ENCODE measurements around the gene SPATA13. TPM values are rescaled to one million over a fixed set of nuclear protein-coding genes. Genes with fewer than 3 reads are reported as not detected.

SPATA13 gene
- total RNA-seq, 2 donors from 2014 or later, result 43.9 to 65.0 TPM

DNA sequence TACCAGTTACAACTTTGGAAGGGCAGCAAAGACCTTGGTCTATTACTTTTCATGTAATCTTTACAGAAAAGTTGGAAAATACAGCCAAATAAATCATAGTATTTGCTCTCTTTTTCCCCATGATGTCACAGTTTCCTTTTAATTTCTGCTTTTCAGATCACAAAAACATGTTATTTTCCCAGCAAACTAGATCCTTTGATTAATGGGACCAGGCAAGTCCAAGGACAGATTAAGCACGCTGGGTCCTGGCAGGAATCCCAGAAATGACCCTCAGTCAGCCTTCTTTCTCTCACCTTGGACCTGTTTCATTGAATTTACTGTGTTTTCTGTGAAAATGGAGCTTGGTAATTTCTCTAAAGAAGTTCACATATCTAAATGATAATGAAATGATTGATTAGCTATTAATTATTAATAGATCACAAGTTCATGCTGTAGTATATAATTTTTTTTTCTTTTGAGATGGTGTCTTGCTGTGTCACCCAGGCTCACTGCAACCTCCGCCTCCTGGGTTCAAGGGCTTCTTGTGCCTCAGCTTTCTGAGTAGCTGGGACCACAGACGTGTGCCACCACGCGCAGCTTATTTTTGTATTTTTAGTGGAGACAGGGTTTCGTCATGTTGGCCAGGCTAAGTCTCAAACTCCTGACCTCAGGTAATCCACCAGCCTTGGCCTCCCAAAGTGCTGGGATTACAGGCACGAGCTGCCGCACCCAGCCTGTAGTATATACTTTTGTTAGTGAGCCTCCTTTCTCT lies 16.0 kb downstream of the SPATA13 start:
- Mint-ChIP-seq H3K9me3 (peaks cover 0 to 5% of the 10 kb centered on the region in 2 donors), H3K36me3 (peaks cover 0 to 20% of the 10 kb centered on the region in 2 donors), H3K27ac (no peak overlapping the region)
- ATAC-seq (no peak), DNase-seq (ENCODE audit: low spot score in 2 of 2) (no peak)

DNA sequence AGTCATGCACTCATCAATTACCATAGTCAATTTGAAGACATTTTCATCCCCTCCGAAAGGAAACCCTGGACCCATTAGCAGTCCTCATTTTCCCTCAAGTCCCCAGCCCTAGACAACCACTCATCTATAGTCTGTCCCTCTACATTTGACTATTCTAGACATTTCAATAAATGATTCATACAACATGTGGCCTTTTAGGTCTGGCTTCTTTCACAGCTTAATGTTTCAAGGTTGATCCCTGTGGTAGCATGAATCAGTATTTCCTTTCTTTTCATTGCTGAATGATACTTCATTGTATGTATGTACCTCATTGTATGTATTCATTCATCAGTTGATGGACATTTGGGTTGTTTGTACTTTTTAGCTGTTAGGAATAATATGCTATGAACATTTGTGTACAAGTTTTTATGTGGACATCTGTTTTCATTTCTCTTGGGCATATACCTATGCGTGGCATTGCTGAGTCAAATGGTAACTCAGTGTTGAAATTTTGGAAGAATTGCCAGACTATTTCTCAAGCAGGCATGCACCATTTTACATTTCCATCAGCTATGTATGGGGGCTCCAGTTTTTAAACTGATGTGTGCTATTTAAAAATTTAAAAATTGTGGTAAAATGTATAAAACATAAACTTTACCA lies 18.4 kb downstream of the SPATA13 start:
- ATAC-seq, result peak; percentile 98 to 99

DNA sequence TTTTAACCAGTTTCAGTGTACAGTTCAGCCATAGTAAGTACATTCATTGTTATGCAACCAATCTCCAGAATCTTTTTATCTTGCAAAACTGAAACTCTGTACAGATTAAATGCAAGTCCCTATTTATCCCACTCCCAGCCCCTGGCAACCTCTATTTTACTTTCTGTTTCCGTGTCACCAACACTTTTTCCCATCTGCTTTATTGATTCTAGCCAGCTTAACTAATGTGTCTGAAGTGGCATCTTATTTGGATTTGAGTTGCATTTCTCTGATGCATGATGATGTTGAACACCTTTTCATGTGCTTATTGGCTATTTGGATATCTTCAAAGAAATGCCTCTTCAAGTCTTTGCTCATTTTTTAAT lies 18.9 kb downstream of the SPATA13 start:
- no peak overlapping the region for H3K27ac Mint-ChIP-seq
- H3K36me3 Mint-ChIP-seq, result peaks cover 5 to 24% of the 10 kb centered on the region in 2 donors
- ATAC-seq (peak in 1 of 2 donors; percentile 3), DNase-seq (ENCODE audit: low spot score in 2 of 2) (no peak)
- peaks cover 6 to 11% of the 10 kb centered on the region in 2 donors for H3K9me3 Mint-ChIP-seq

More for the DNA sequence above, 18.4 kb downstream of the SPATA13 start:
- peaks cover 5 to 24% of the 10 kb centered on the region in 2 donors for H3K36me3 Mint-ChIP-seq
- H3K9me3 Mint-ChIP-seq, result peaks cover 6 to 11% of the 10 kb centered on the region in 2 donors
- H3K27ac Mint-ChIP-seq, result peak overlapping the region in 1 of 2 donors; percentile 70
- DNase-seq (ENCODE audit: low spot score in 2 of 2), result no peak

DNA sequence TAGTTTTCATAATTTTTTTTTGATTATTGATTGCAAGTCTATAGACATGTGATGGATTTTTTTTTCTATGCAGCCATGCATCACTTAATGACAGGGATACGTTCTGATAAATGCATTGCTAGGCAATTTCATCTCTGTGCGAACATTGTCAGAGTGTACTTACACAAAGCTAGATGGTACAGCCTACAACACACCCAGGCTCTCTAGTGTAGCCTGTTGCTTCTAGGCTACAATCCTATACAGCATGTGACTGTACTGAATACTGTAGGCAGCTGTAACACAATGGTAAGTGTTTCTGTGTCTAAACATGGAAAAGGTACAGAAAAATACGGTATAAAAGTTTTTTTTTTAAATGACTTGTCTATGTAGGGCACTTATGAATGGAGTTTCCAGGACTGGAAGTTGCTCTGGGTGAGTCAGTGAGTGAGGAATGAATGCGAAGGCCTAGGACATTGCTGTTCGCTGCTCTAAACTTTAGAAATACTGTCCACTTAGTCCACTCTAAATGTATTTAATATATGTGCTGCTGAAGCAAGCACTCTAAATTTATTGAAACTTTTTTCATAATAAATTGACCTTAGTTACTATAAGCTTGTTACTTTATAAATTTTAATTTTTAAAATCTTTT lies 20.3 kb downstream of the SPATA13 start:
- peaks cover 6 to 11% of the 10 kb centered on the region in 2 donors for H3K9me3 Mint-ChIP-seq
- ATAC-seq (no peak), DNase-seq (ENCODE audit: low spot score in 2 of 2) (no peak)
- peaks cover 5 to 24% of the 10 kb centered on the region in 2 donors for H3K36me3 Mint-ChIP-seq
- H3K27ac Mint-ChIP-seq, result no peak overlapping the region

DNA sequence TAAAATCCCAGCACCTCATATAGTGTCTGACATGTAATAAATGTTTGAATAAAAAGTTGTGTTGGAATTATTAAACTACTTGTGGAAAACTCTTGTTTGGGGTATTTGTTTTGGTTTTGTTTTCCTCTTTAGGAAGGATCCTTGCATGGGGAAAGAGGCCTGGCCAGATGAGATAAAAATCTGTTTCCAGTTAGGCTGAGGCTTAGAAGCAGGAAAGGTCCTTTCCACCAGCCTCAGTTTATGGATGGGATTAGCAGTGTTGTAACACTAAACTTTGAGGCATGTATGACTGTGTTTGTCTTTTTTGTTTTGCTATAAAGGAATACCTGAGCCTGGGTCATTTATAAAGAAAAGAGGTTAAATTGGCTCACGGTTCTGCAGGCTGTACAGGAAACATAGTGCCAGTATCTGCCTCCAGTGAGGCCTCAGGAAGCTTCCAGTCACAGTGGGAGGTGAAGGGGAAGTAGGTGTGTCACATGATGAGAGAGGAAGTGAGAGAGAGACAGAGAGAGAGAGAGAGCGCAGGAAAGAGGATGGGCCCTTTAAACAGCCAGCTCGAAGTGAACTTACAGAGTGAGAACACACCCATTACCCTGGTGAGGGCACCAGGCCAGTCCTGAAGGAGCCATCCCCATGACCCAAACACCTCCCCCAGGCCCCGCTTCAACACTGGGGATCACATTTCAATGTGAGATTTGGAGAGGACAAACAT lies 21.6 kb downstream of the SPATA13 start:
- ATAC-seq, result no peak
- Mint-ChIP-seq H3K9me3 (peaks cover 6 to 11% of the 10 kb centered on the region in 2 donors), H3K27ac (peak overlapping the region in 1 of 2 donors; percentile 72), H3K36me3 (peaks cover 5 to 24% of the 10 kb centered on the region in 2 donors)
- DNase-seq (ENCODE audit: low spot score in 2 of 2), result no peak

DNA sequence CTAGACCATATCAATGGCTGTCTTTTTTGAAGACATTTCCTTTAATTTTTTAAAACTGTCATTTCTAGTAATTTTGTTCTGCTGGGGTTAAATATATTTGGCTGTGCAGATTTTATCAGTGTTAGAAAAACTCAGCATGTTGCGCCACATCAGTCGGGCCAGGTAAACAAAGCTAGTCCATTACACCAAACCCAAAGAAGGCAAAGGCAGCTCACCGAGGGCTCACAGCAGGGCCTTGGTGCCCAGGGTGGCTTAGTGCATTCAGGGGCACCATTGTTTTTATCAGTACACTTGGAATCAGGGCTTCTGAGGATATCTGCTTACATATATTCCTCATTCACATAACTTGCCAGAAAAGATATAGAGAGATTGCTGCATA lies 22.2 kb downstream of the SPATA13 start:
- Mint-ChIP-seq H3K36me3 (peaks cover 5 to 24% of the 10 kb centered on the region in 2 donors), H3K27ac (no peak overlapping the region), H3K9me3 (peaks cover 6 to 11% of the 10 kb centered on the region in 2 donors)
- no peak for ATAC-seq
- DNase-seq (ENCODE audit: low spot score in 2 of 2), result no peak

DNA sequence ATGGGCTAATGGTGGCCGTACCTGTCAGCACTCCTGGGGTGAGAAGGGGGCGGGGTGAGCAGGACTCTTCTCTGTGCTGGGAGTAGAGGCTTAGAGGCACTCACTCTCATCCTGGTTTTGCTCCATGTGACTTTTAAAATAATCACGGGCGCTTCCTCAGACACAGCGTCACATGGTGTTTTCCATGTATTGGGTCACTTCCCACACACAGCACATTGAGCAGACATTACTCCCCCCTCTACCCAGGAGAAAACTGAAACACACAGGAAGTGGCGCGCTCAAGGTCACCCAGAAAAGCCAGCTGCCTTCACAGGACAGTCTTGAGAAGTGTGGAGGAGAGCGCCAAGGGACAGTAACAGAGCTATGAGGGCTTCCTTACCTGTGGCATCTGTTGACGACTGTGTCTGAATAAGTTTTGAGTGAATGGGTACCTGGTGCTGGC lies 23.2 kb downstream of the SPATA13 start:
- DNase-seq (ENCODE audit: low spot score in 2 of 2) (no peak), ATAC-seq (no peak)
- H3K9me3 Mint-ChIP-seq, result peaks cover 6 to 11% of the 10 kb centered on the region in 2 donors
- peaks cover 5 to 20% of the 10 kb centered on the region in 2 donors for H3K36me3 Mint-ChIP-seq
- H3K27ac Mint-ChIP-seq, result no peak overlapping the region

DNA sequence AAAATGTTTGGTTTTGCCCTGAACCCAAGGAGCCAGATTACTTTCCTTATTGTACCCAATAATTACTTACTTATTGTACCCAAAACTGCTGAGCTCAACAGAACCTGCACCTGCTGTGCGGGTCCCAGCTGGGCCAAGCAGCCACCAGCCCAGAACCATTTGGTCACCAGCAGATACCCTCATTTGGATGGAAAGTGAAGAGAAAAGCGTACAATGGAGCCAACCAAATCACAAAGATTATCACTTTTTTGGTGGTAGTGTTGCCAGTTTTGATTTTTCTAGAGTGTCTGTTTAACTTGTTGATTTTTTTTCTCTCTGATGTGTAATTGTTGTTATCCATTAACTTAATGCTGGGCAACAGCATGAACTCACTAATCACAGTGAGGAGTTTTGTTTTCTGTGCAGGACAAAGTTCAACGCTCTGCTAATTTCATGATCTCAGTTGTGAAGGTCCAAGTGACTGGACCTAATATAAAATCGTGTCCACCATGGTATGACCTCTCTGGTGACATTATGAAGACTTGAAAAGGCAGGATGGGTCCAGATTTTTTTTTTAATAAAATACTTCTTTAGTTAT lies 23.8 kb downstream of the SPATA13 start:
- Mint-ChIP-seq H3K27ac (no peak overlapping the region), H3K36me3 (peaks cover 5 to 19% of the 10 kb centered on the region in 2 donors), H3K9me3 (peaks cover 6 to 11% of the 10 kb centered on the region in 2 donors)
- DNase-seq (ENCODE audit: low spot score in 2 of 2) (no peak), ATAC-seq (no peak)

DNA sequence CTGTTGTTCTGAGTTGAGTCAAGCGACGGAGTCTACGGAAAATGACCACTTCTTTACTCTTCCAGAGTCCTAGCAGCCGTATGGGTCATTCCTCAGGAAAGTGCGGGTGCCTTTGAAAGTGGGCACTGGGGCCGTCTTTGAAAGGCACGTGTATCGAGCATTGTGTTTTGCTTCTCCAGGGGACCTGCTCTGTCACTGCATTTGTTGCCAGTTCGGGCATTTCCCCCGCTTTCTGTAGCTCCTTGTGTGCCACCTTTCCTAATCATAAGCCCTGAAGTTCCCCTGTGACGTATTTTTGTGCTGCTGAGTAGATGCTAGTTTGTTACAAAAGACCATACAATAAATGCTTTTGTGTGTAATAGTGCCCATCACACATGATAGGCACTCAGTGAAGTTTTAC lies 24.4 kb downstream of the SPATA13 start:
- no peak overlapping the region for H3K27ac Mint-ChIP-seq
- H3K36me3 Mint-ChIP-seq, result peaks cover 5 to 14% of the 10 kb centered on the region in 2 donors
- DNase-seq (ENCODE audit: low spot score in 2 of 2) (no peak), ATAC-seq (no peak)
- H3K9me3 Mint-ChIP-seq, result peaks cover 6% of the 10 kb centered on the region in 2 donors

DNA sequence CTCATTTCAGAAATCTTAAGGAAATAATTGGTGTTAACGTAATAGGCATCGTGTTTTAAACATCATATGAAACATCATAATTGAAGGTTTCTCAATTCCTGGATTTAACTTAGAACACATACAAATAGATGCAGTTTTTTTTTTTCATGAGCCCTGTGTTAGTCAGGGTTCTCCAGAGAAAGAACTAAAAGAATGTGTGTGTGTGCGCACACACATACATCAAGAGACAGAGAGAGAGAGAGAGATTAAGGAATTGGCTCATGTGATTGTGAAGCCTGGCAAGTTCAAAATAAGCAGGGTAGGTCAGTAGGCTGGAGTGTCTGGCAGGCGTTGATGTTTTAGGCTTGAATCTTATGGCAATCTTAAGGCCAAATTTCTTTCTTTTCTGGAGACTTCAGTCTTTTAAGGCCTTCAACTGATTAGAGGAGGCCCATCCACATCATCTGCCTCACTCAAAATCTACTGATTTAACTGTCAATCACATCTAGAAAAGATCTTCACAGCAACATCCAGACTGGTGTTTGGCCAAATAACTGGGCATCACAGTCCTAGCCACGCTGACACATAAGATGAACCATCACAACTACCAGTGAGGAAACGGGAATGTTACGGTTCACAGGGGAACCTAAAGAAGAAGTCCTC lies 25.2 kb downstream of the SPATA13 start:
- DNase-seq (ENCODE audit: low spot score in 2 of 2) (no peak), ATAC-seq (no peak)
- Mint-ChIP-seq H3K27ac (no peak overlapping the region), H3K36me3 (peaks cover 5 to 12% of the 10 kb centered on the region in 2 donors), H3K9me3 (peaks cover 6% of the 10 kb centered on the region in 2 donors)

DNA sequence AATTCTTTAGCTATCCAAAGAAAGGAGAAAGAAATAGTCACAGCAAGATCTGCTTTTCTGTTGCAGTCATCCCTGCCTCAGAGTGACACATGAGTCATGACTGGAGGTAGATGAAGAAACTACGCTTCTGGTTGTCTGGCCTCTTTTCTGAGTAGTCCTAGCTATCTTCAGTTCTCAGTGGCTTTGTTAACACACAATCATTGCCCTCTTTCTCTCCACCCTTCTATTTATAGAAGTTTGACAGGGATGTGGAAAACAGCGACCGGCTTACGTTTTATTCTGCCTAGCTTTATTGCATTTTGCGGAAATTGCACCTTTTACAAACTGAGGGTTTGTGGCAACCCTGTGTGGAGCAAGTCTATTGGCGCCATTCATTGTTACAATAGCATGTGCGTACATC lies 26.7 kb downstream of the SPATA13 start:
- DNase-seq (ENCODE audit: low spot score in 2 of 2) (peak in 1 of 2 donors; percentile 17), ATAC-seq (peak; percentile 79 to 95)
- Mint-ChIP-seq H3K27ac (no peak overlapping the region), H3K9me3 (peaks cover 3% of the 10 kb centered on the region in 2 donors), H3K36me3 (peaks cover 2 to 8% of the 10 kb centered on the region in 2 donors)

DNA sequence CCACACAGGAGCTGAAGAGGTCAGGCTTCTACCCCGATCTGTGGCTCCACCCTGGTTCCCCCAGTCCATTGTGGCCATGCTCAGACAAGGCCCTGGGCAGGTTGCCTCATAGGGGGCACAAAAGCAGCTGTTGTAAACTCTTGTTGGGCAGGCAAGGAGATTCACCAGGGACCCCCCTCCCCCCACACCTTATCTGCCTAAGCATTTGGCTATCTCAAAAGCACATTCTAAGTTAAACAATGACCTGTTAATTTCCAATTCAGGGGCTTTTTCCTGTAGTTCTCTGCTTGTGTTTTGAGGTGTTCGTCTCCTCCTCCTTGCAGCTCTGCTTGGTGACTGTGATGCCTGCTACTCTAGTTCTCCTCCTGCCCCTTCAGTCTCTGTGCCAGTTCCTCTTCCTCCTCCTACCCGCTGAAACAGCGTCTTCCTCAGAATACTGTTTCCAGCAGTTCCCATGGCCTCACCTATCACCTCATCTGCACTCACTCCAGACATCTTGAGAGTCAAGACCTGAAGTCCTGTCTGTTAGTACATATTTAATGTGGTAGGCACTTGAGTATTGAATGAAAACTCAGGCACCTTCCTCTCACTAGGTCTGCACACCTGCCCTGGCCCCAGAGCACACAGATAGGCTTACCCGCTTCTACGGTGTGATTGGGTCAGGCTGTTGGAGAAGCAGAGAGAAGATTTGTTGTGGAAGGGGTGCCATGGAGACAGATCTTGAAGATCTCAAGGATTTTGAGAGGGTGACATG lies 31.7 kb downstream of the SPATA13 start:
- Mint-ChIP-seq H3K9me3 (no peaks in the 10 kb centered on the region), H3K27ac (no peak overlapping the region), H3K36me3 (no peaks in the 10 kb centered on the region)
- ATAC-seq, result no peak
- no peak for DNase-seq (ENCODE audit: low spot score in 2 of 2)

DNA sequence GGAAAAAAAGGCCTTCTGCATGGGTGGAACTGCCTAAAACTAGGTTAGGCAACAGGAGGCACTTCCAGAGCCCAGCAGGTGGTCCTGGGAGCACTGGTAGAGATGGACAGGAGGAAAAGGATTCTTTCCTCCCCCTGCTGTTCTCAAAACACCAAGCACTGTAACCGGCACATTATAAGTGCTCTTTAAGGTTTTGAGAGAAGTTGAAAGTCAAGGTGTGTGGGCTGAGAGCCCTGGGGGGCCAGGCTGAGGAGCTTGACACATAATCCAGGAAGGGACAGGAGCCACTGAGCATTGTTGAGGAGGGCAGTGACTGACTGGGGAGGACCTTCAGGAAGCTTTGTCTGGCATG lies 32.3 kb downstream of the SPATA13 start:
- ATAC-seq (no peak), DNase-seq (ENCODE audit: low spot score in 2 of 2) (no peak)
- Mint-ChIP-seq H3K9me3 (no peaks in the 10 kb centered on the region), H3K27ac (no peak overlapping the region), H3K36me3 (no peaks in the 10 kb centered on the region)

DNA sequence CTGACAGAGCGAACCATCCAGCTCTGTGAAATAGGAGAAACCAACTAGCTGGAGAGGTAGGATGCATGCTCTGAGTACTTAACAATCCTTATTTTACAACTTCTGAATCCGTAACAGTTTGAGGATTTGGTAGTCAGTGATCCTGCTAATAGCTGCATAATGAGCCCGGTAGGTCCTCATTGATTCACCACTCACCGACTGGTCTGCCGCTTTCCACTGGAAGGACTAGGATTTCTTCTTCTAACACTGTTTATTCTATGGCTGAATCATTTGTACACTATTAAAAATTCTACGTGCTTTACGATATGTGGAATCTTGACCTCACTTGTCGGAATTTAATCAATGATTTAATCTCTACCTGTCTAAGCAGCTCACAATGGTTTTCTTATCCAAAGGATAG lies 33.9 kb downstream of the SPATA13 start:
- H3K36me3 Mint-ChIP-seq, result no peaks in the 10 kb centered on the region
- H3K27ac Mint-ChIP-seq, result no peak overlapping the region
- ATAC-seq, result no peak
- H3K9me3 Mint-ChIP-seq, result no peaks in the 10 kb centered on the region
- no peak for DNase-seq (ENCODE audit: low spot score in 2 of 2)

DNA sequence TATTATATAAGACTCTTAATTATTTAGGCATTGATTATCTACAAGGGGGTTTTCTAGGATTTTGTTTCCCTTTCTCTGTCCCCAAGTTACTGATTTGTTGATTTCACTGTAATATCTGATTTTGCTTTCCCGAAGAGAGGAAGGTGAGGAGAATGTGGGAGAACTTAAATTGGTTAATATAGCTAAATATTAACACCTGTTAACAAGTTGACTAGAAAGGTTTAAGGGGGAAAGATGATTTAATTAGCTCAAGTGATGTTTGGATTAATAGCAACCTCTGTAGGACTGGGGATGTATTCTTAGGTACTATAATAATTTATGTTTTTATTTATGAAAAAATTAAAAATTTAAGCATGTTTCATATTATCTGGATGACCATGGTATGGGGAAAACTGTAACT lies 35.1 kb downstream of the SPATA13 start:
- Mint-ChIP-seq H3K27ac (no peak overlapping the region), H3K36me3 (no peaks in the 10 kb centered on the region), H3K9me3 (no peaks in the 10 kb centered on the region)
- ATAC-seq, result no peak
- no peak for DNase-seq (ENCODE audit: low spot score in 2 of 2)
